ENCODE data around the gene PTGER1. TPM values are rescaled to one million over a fixed set of nuclear protein-coding genes. Genes with fewer than 3 reads are reported as not detected.
A peak's percentile ranks its signal among the peaks of the same experiment; 100 is the strongest.

PTGER1 gene
- total and polyA plus RNA-seq, 2 experiments from 2014 or later, result 0.57 TPM; not detected in 1

DNA sequence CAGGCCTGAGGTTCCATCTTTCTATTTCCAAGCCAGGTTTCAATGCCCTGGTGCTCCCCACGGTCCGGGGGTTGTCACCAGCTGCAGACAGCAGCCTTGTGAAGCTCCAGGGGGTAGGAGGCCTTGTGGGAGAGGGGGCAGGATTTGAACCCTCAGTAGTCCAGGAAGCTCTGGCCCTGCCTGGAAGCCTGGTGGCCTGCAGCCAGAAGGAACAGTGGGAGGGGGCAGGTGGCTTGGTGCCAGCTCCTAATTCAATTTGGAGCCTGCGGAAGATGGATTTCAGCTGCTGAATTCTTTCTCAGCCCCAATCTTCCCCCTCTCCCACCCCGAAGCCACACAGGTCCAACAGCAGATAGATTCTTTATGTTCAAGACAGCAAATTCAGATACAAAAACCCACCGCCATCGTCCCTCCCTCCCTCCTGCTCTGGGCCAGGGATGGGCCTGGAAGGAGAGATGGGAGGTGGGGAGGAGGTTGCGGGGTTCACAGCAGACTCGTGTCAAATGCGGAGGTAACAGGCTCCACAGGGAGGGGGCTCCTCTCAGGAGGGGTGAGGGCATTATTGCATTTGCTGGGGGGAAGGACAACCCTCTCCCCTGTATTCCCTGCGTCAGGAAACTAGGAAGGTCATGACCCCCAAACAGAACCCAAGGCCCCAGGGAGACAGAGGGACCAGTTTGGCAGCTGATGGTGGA is 2.4 kb upstream of the PTGER1 start:
- Histone ChIP-seq H4K20me1 (replicated peaks; ENCODE audit: insufficient read depth) (no peaks in the 10 kb centered on the region; the same call in 1 of the 2 replicates), H3K27ac (ENCODE audit: low read depth) (no peak overlapping the region)
- no peak for ATAC-seq

DNA sequence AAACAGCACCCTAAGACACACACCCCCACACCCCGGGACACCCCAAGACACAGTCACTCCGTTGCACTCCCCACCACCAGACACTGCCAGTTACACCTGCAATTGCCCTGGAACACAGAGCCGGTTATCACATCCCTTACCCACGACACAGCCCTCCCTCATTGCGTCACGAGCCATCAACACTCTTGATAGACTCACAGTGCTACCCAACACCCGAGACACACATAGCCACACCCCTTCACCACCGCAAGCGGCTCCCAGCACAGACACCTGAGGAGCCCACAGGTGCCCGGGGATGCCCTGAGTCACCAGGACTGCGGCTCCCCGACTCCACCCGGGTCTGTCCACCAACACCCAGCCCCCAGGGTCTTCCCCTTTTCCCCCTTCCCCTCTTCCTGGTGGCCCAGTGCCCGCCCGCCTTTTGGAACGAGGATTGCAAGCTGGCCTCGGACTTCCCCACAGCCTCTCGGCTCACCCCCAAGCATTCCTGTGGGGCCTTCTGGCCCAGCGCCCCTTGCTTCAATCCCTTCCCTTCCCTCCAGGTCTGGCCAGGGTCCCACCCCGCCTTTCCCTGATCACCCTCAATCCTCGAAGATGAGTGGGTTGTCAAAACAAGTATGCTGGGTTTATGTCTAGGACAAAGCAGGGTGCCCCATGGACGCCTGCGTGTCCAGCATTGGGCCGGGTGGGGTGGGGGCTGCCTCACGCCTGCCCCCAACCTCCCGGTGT is 1.7 kb upstream of the PTGER1 start:
- no peaks in the 10 kb centered on the region for H3K9me3 Mint-ChIP-seq
- ATAC-seq (no peak), DNase-seq (ENCODE audit: low spot score) (no peak)
- Histone ChIP-seq H2AFZ (no peak overlapping the region), H3F3A (replicated peaks; ENCODE audit: low read depth) (peaks cover 16% of the 10 kb centered on the region), H4K20me1 (replicated peaks; ENCODE audit: insufficient read depth) (no peaks in the 10 kb centered on the region; the same call in 1 of the 2 replicates), H3K4me1 (ENCODE audit: insufficient read depth) (peaks cover 12% of the 10 kb centered on the region), H3K36me3 (ENCODE audit: insufficient read depth) (peaks cover 5% of the 10 kb centered on the region; the same call in 1 of the 2 replicates), H3K4me2 (no peak overlapping the region), H3K4me3 (no peak overlapping the region), H3K27me3 (ENCODE audit: insufficient read depth) (peaks cover 18% of the 10 kb centered on the region), H3K27ac (ENCODE audit: low read depth) (no peak overlapping the region), H3K79me2 (replicated peaks; ENCODE audit: insufficient read depth) (no peaks in the 10 kb centered on the region), H3K9me2 (ENCODE audit: insufficient read depth) (no peaks in the 10 kb centered on the region)
- H3K4me3 Mint-ChIP-seq, result no peak overlapping the region
- H3K27ac Mint-ChIP-seq, result peak overlapping the region; percentile 71
- H3K36me3 Mint-ChIP-seq (ENCODE audit: low read depth), result peaks cover 14% of the 10 kb centered on the region
- H3K4me1 Mint-ChIP-seq, result peaks cover 33% of the 10 kb centered on the region
- no peak for TF ChIP-seq ZNF331 (CRISPR knock-in tag; IDR thresholded peaks at IDR 0.05; ENCODE audit: low read depth)
- peak; percentile 31; the same call in 1 of the 2 replicates for TF ChIP-seq POLR2AphosphoS5 (IDR thresholded peaks at IDR 0.05; ENCODE audit: low read depth)
- peaks cover 23% of the 10 kb centered on the region for H3K27me3 Mint-ChIP-seq (ENCODE audit: insufficient read depth, low read depth, poor library complexity)

More for the DNA sequence above, 2.4 kb upstream of the PTGER1 start:
- H3K4me3 Mint-ChIP-seq, result no peak overlapping the region
- peaks cover 12% of the 10 kb centered on the region for H3K4me1 ChIP-seq (ENCODE audit: insufficient read depth)
- H2AFZ ChIP-seq, result no peak overlapping the region
- peaks cover 31% of the 10 kb centered on the region for H3K4me1 Mint-ChIP-seq
- H3K27ac Mint-ChIP-seq, result no peak overlapping the region
- no peaks in the 10 kb centered on the region for H3K79me2 ChIP-seq (replicated peaks; ENCODE audit: insufficient read depth)
- no peak for DNase-seq (ENCODE audit: low spot score)
- no peak overlapping the region for H3K4me3 ChIP-seq
- peaks cover 16% of the 10 kb centered on the region for H3F3A ChIP-seq (replicated peaks; ENCODE audit: low read depth)
- no peak for TF ChIP-seq EZH2 (IDR thresholded peaks at IDR 0.05; ENCODE audit: low read depth, unreplicated experiment)
- peaks cover 21% of the 10 kb centered on the region for H3K36me3 Mint-ChIP-seq (ENCODE audit: low read depth)
- peaks cover 26% of the 10 kb centered on the region for H3K27me3 Mint-ChIP-seq (ENCODE audit: insufficient read depth, low read depth, poor library complexity)
- H3K9me2 ChIP-seq (ENCODE audit: insufficient read depth), result no peaks in the 10 kb centered on the region
- H3K4me2 ChIP-seq, result no peak overlapping the region
- H3K27me3 ChIP-seq (ENCODE audit: insufficient read depth), result peaks cover 18% of the 10 kb centered on the region
- H3K36me3 ChIP-seq (ENCODE audit: insufficient read depth), result peaks cover 5% of the 10 kb centered on the region; the same call in 1 of the 2 replicates
- H3K9me3 Mint-ChIP-seq, result no peaks in the 10 kb centered on the region

DNA sequence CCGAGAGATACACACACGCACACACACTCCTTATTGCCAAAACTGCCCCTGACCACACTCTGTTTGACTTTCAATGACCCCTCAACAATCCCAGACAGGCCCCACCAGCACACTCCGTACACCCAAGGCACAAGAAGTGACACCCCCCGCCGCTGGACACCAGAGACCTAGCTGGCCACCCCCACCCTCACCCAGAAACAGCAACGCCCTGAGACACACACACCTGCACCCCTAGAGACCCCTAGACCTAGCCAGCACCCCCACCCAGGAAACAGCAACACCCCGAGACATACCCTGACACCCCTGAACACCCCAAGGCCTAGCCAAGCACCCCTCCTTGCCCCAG is 1.1 kb upstream of the PTGER1 start:
- no peak for ATAC-seq
- no peak for DNase-seq (ENCODE audit: low spot score)
- no peaks in the 10 kb centered on the region for H3K9me3 Mint-ChIP-seq
- peaks cover 35% of the 10 kb centered on the region for H3K4me1 Mint-ChIP-seq
- Histone ChIP-seq H3F3A (replicated peaks; ENCODE audit: low read depth) (peaks cover 16% of the 10 kb centered on the region), H3K36me3 (ENCODE audit: insufficient read depth) (peaks cover 5% of the 10 kb centered on the region; the same call in 1 of the 2 replicates), H3K27ac (ENCODE audit: low read depth) (no peak overlapping the region), H3K4me3 (no peak overlapping the region), H2AFZ (no peak overlapping the region), H3K9me2 (ENCODE audit: insufficient read depth) (no peaks in the 10 kb centered on the region), H4K20me1 (replicated peaks; ENCODE audit: insufficient read depth) (no peaks in the 10 kb centered on the region; the same call in 1 of the 2 replicates), H3K4me1 (ENCODE audit: insufficient read depth) (peaks cover 12% of the 10 kb centered on the region), H3K4me2 (no peak overlapping the region), H3K79me2 (replicated peaks; ENCODE audit: insufficient read depth) (no peaks in the 10 kb centered on the region), H3K27me3 (ENCODE audit: insufficient read depth) (peaks cover 18% of the 10 kb centered on the region)
- peak overlapping the region; percentile 71; the same call in 1 of the 2 replicates for H3K27ac Mint-ChIP-seq
- TF ChIP-seq EZH2phosphoT487 (IDR thresholded peaks at IDR 0.05; ENCODE audit: unreplicated experiment) (no peak), ZNF331 (CRISPR knock-in tag; IDR thresholded peaks at IDR 0.05; ENCODE audit: low read depth) (no peak), STAT1 (IDR thresholded peaks at IDR 0.05; ENCODE audit: unreplicated experiment) (no peak), EZH2 (IDR thresholded peaks at IDR 0.05; ENCODE audit: low read depth, unreplicated experiment) (no peak), ZNF114 (CRISPR knock-in tag; IDR thresholded peaks at IDR 0.05) (no peak)
- TF ChIP-seq, protein P1, sequence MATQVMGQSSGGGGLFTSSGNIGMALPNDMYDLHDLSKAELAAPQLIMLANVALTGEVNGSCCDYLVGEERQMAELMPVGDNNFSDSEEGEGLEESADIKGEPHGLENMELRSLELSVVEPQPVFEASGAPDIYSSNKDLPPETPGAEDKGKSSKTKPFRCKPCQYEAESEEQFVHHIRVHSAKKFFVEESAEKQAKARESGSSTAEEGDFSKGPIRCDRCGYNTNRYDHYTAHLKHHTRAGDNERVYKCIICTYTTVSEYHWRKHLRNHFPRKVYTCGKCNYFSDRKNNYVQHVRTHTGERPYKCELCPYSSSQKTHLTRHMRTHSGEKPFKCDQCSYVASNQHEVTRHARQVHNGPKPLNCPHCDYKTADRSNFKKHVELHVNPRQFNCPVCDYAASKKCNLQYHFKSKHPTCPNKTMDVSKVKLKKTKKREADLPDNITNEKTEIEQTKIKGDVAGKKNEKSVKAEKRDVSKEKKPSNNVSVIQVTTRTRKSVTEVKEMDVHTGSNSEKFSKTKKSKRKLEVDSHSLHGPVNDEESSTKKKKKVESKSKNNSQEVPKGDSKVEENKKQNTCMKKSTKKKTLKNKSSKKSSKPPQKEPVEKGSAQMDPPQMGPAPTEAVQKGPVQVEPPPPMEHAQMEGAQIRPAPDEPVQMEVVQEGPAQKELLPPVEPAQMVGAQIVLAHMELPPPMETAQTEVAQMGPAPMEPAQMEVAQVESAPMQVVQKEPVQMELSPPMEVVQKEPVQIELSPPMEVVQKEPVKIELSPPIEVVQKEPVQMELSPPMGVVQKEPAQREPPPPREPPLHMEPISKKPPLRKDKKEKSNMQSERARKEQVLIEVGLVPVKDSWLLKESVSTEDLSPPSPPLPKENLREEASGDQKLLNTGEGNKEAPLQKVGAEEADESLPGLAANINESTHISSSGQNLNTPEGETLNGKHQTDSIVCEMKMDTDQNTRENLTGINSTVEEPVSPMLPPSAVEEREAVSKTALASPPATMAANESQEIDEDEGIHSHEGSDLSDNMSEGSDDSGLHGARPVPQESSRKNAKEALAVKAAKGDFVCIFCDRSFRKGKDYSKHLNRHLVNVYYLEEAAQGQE (IDR thresholded peaks at IDR 0.05; ENCODE audit: unreplicated experiment), result no peak
- TF ChIP-seq, protein P2, sequence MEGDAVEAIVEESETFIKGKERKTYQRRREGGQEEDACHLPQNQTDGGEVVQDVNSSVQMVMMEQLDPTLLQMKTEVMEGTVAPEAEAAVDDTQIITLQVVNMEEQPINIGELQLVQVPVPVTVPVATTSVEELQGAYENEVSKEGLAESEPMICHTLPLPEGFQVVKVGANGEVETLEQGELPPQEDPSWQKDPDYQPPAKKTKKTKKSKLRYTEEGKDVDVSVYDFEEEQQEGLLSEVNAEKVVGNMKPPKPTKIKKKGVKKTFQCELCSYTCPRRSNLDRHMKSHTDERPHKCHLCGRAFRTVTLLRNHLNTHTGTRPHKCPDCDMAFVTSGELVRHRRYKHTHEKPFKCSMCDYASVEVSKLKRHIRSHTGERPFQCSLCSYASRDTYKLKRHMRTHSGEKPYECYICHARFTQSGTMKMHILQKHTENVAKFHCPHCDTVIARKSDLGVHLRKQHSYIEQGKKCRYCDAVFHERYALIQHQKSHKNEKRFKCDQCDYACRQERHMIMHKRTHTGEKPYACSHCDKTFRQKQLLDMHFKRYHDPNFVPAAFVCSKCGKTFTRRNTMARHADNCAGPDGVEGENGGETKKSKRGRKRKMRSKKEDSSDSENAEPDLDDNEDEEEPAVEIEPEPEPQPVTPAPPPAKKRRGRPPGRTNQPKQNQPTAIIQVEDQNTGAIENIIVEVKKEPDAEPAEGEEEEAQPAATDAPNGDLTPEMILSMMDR (conservative IDR thresholded peaks at IDR 0.05; ENCODE audit: low read depth in 2 of 2), result no peak
- peaks cover 13% of the 10 kb centered on the region for H3K36me3 Mint-ChIP-seq (ENCODE audit: low read depth)
- peaks cover 22% of the 10 kb centered on the region for H3K27me3 Mint-ChIP-seq (ENCODE audit: insufficient read depth, low read depth, poor library complexity)
- no peak overlapping the region; the same call in 2 of the 3 replicates for H3K4me3 Mint-ChIP-seq

All from GM23338 (cell line).